ENCODE results near the gene OBSL1. TPM values are rescaled to one million over a fixed set of nuclear protein-coding genes. Genes with fewer than 3 reads are reported as not detected.
A peak's percentile ranks its signal among the peaks of the same experiment; 100 is the strongest.

The OBSL1 gene
- total and polyA plus RNA-seq, 2 of the 4 experiments (the other 2 are of a cell fraction), result 21.5 to 51.2 TPM

DNA sequence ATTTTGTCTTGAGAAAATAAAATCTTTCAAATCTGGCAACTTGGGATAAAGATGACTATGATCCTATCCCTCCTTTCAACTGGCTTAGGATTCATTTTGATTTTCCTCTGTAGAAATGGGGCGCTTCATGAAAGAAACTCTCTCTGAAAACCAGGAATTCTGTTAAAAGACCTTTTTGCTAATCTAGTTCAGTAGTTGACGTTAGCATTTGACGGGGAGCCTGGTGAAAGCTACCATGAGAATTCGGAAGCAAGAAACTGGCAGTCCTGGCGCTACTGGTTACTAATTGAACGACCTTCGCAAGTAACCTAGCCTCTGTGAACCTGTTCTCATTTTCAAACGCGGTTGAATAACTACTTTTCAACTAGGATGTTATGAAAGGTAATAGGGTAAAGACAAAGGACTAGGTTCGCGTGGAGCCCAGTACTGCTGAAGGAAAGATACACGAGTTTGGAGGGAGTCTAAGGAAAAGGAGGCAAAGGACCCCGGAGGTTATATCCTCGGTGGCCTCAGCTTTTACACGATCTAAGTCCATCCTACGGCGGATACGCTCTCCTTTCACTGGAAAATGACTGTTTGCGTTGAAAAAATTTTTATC, 25.7 kb upstream of the OBSL1 start:
- TF ChIP-seq NFE2L2 (IDR thresholded peaks at IDR 0.05; ENCODE audit: low read depth, low read length) (no peak), CHD1 (IDR thresholded peaks at IDR 0.05; ENCODE audit: low read depth, low read length) (no peak), MXI1 (IDR thresholded peaks at IDR 0.05; ENCODE audit: borderline replicate concordance, low read depth, low read length) (no peak), MAZ (IDR thresholded peaks at IDR 0.05; ENCODE audit: borderline replicate concordance, low read depth, low read length) (no peak), RFX5 (IDR thresholded peaks at IDR 0.05; ENCODE audit: low read depth, low read length) (no peak), CEBPB (IDR thresholded peaks at IDR 0.05; ENCODE audit: low read depth, low read length) (no peak), RCOR1 (IDR thresholded peaks at IDR 0.05; ENCODE audit: insufficient replicate concordance, low read length) (no peak), SMC3 (IDR thresholded peaks at IDR 0.05; ENCODE audit: low read depth, low read length) (no peak), POLR2A (IDR thresholded peaks at IDR 0.05; ENCODE audit: low read depth, low read length) (no peak), BHLHE40 (IDR thresholded peaks at IDR 0.05; ENCODE audit: low read depth, low read length) (no peak)
- 16% methylated on average over 6 of the region's 19 CpGs; no CpG with 5 or more reads in 1 of the 2 experiments for WGBS, 2 experiments (ENCODE audit: extremely low coverage in 2 of 2, insufficient read length in 1 of 2)

More for the DNA sequence above, 25.7 kb upstream of the OBSL1 start:
- H3K4me2 ChIP-seq (ENCODE audit: low read depth, low read length), result peak overlapping the region; percentile 85
- peak overlapping the region; percentile 76 for H3K56ac ChIP-seq (ENCODE audit: extremely low read depth, insufficient read depth, low read length)
- H3K27ac ChIP-seq (ENCODE audit: insufficient read depth, low read length), result peak overlapping the region; percentile 88
- intact Hi-C loops (cut with micrococcal nuclease) (loop anchor here (2.0 to 5.0 kb wide), 3 partner anchors 20 to 90 kb away; partner anchors contain the start of gene CHPF), dilution Hi-C loops (cut with HindIII; ENCODE audit: low sequenced_read_pairs, unreplicated experiment) (no loop called here), in situ Hi-C loops (cut with MboI; ENCODE audit: low sequenced_read_pairs) (no loop called here)
- ChIA-PET CTCF (interaction anchor here (2.1 kb wide), 1 partner anchor 36 kb away, joined by 7 read pairs; no protein-coding TSS in a partner anchor), POLR2A (ENCODE audit: unreplicated experiment) (no interaction called here)
- DNase-seq, result peak; percentile 12
- ATAC-seq (ENCODE audit: low read depth), result peak; percentile 4; the same call in 1 of the 2 replicates
- peaks cover 9 to 14% of the 10 kb centered on the region in 2 experiments for H3K79me1 ChIP-seq (ENCODE audit: low read depth in 1 of 2, low read length in 2 of 2)
- peak overlapping the region; percentile 46 for H3K23ac ChIP-seq (ENCODE audit: low read depth, low read length)
- H4K91ac ChIP-seq (ENCODE audit: insufficient read depth, low read depth, low read length), result peak overlapping the region; percentile 69
- H4K20me1 ChIP-seq (ENCODE audit: insufficient read depth, low read length), result no peaks in the 10 kb centered on the region
- no peaks in the 10 kb centered on the region for H3K9me3 ChIP-seq (ENCODE audit: control insufficient read depth, insufficient read depth, low read length)
- H3K27me3 ChIP-seq (ENCODE audit: control insufficient read depth, insufficient read depth, low read length), result no peaks in the 10 kb centered on the region; the same call in 1 of the 2 replicates
- H4K8ac ChIP-seq (ENCODE audit: low read depth in 2 of 2, low read length in 2 of 2), result peak overlapping the region; percentile 89 to 99
- no peak overlapping the region for H2BK20ac ChIP-seq (ENCODE audit: low read depth, low read length)
- H3K14ac ChIP-seq (replicated peaks; ENCODE audit: low read depth, low read length), result peak overlapping the region; percentile 77
- peak overlapping the region; percentile 7 for H2BK120ac ChIP-seq (ENCODE audit: low read depth, low read length)
- H2AFZ ChIP-seq (replicated peaks; ENCODE audit: low read length, poor library complexity), result peak overlapping the region; percentile 91
- H3K9ac ChIP-seq (ENCODE audit: low read depth, low read length), result peak overlapping the region; percentile 89
- H2AK9ac ChIP-seq (replicated peaks; ENCODE audit: low read depth, low read length, poor library complexity), result peak overlapping the region; percentile 96
- peaks cover 9% of the 10 kb centered on the region for H3K36me3 ChIP-seq (ENCODE audit: control insufficient read depth, insufficient read depth, low read length)
- H2BK15ac ChIP-seq (ENCODE audit: low read depth, low read length), result peak overlapping the region; percentile 16; the same call in 1 of the 3 replicates
- peaks cover 2% of the 10 kb centered on the region for H3K4me1 ChIP-seq (ENCODE audit: control insufficient read depth, insufficient read depth, low read length)
- H4K5ac ChIP-seq (ENCODE audit: low read depth, low read length), result peak overlapping the region; percentile 61
- no TSS peak for BruUV-seq (replicated peaks)
- H3K4ac ChIP-seq (ENCODE audit: low read depth, low read length), result peak overlapping the region; percentile 65
- H3K9me1 ChIP-seq (ENCODE audit: insufficient read depth, low read length), result peaks cover 6% of the 10 kb centered on the region; the same call in 1 of the 2 replicates
- peak overlapping the region; percentile 63 for H3K4me3 ChIP-seq (ENCODE audit: insufficient read depth, low read depth, low read length)
- peak overlapping the region; percentile 83 for H2BK5ac ChIP-seq (ENCODE audit: low read depth, low read length, poor library complexity, severe bottlenecking)
- peak overlapping the region; percentile 24 for H2AK5ac ChIP-seq (ENCODE audit: low read depth, low read length)
- peak overlapping the region; percentile 51 for H3K18ac ChIP-seq (ENCODE audit: low read depth, low read length)
